HG03095 (cell line): Measurements from ENCODE around the gene HSD17B4.
A peak's percentile ranks its signal among the peaks of the same experiment; 100 is the strongest.
"Not testable (repeated sequence)": the region's sequence is repeated elsewhere in the genome, so short reads cannot be mapped to it uniquely, and the experiment has no call there.

Experiments
- ATAC-seq: cut with Tn5 transposase; IDR thresholded peaks from one replicate; pipeline ENCODE4 v1.9.1; 2021; ENCODE audit warnings: moderate library complexity; ENCODE audit not compliant: unreplicated experiment

HSD17B4 gene

GRCh38 chr5:119428574-119428973 lies 23.7 kb upstream of the HSD17B4 start:
- ATAC-seq: not testable (repeated sequence)

GRCh38 chr5:119432674-119433237 lies 19.5 kb upstream of the HSD17B4 start:
- not testable (repeated sequence) for ATAC-seq

- peak; percentile 96 for ATAC-seq
Measured at GRCh38 chr5:119435436-119436132, 16.7 kb upstream of the HSD17B4 start.

- ATAC-seq: not testable (repeated sequence)
Measured at GRCh38 chr5:119437785-119438586, 14.3 kb upstream of the HSD17B4 start.

- ATAC-seq: not testable (repeated sequence)
Measured at GRCh38 chr5:119438587-119438917, 13.7 kb upstream of the HSD17B4 start.

GRCh38 chr5:119439140-119439631 lies 13.1 kb upstream of the HSD17B4 start:
- no peak for ATAC-seq

- not testable (repeated sequence) for ATAC-seq
Measured at GRCh38 chr5:119439632-119440031, 12.7 kb upstream of the HSD17B4 start.

- ATAC-seq: not testable (repeated sequence)
Measured at GRCh38 chr5:119444643-119445042, 7.7 kb upstream of the HSD17B4 start.

- no peak for ATAC-seq
Measured at GRCh38 chr5:119445544-119445943, 6.8 kb upstream of the HSD17B4 start.

GRCh38 chr5:119449882-119450281 lies 2.4 kb upstream of the HSD17B4 start:
- no peak for ATAC-seq

- ATAC-seq: not testable (repeated sequence)
Measured at GRCh38 chr5:119450627-119451026, 1.7 kb upstream of the HSD17B4 start.

GRCh38 chr5:119451561-119451960 lies 736 bp upstream of the HSD17B4 start:
- ATAC-seq: no peak

- no peak for ATAC-seq
Measured at GRCh38 chr5:119452060-119452372, 281 bp upstream of the HSD17B4 start.

- ATAC-seq: peak; percentile 3
Measured at GRCh38 chr5:119453040-119453373, 710 bp downstream of the HSD17B4 start.

- no peak for ATAC-seq
Measured at GRCh38 chr5:119454171-119454570, 1.9 kb downstream of the HSD17B4 start.

GRCh38 chr5:119458911-119459632 lies 6.8 kb downstream of the HSD17B4 start:
- no peak for ATAC-seq

GRCh38 chr5:119465640-119466039 lies 13.3 kb downstream of the HSD17B4 start:
- ATAC-seq: no peak

- no peak for ATAC-seq
Measured at GRCh38 chr5:119468286-119468685, 16.0 kb downstream of the HSD17B4 start.

GRCh38 chr5:119470105-119470763 lies 17.9 kb downstream of the HSD17B4 start:
- ATAC-seq: peak; percentile 70

GRCh38 chr5:119470851-119471451 lies 18.7 kb downstream of the HSD17B4 start:
- ATAC-seq: peak; percentile 64
